B cell (primary cell): ENCODE results near the gene CHTF18. TPM values are rescaled to one million over a fixed set of nuclear protein-coding genes. Genes with fewer than 3 reads are reported as not detected.

ENCODE experiments used
- ATAC-seq: fragments of 200-7000 bp; cut with Tn5 transposase; one replicate; pipeline ENCODE4 v1.10.0; 2021; ENCODE audit warnings: low read depth, mild to moderate bottlenecking, moderate number of reproducible peaks, moderate library complexity
- CTCF ChIA-PET: fragments of 350-600 bp; sonication (Branson Sonifier 250); formaldehyde crosslinking; loops from one replicate; lab custom pipeline; 2021; ENCODE audit warnings: antibody characterized with exemption, inconsistent platforms; lab: Charles Lee
- POLR2A ChIA-PET: fragments of 350-600 bp; sonication (Branson Sonifier 250); formaldehyde crosslinking; loops from one replicate; lab custom pipeline; 2021; ENCODE audit warnings: antibody characterized with exemption; lab: Charles Lee
- DNase-seq: peaks from one replicate; pipeline ENCODE4 v3.0.0; 2013
- H2AFZ ChIP-seq: 2 replicates; pipeline ENCODE4 v1.6.1; 2012; ENCODE audit warnings: mild to moderate bottlenecking, low read depth, low read length; ENCODE audit not compliant: insufficient read depth, poor library complexity, severe bottlenecking
- H3K27ac ChIP-seq, 2 donors: 1 replicate in 1 of 2; 2 replicates in 1 of 2; pipeline ENCODE4 v1.5.1; 2012 to 2013; ENCODE audit warnings: low read length in 2 of 2, mild to moderate bottlenecking in 2 of 2, moderate library complexity in 1 of 2
- H3K27me3 ChIP-seq, 4 experiments: fragments of 200-600 bp in 1 of 4; sonication (generic) in 1 of 4; replicated peaks in 1 of 4; 1 replicate in 2 of 4; 2 replicates in 2 of 4; pipeline versions ENCODE4 v1.6.1 to v1.7.0; 2013 to 2016; ENCODE audit warnings: low read length in 3 of 4, mild to moderate bottlenecking in 2 of 4, mixed read lengths in 1 of 4, moderate library complexity in 1 of 4; ENCODE audit not compliant: insufficient read depth in 4 of 4, control insufficient read depth in 3 of 4; ENCODE audit errors: control extremely low read depth in 1 of 4
- H3K36me3 ChIP-seq, 2 experiments: replicated peaks in 1 of 2; 1 replicate in 1 of 2; 2 replicates in 1 of 2; pipeline versions ENCODE4 v1.6.1 to v1.7.1; 2013; ENCODE audit warnings: low read length in 1 of 2; ENCODE audit not compliant: insufficient read depth in 2 of 2, control insufficient read depth in 1 of 2; ENCODE audit errors: control extremely low read depth in 1 of 2, extremely low read depth in 1 of 2
- H3K4me1 ChIP-seq, 2 donors: fragments of 200-600 bp in 1 of 2; sonication (generic) in 1 of 2; 1 replicate in 1 of 2; 2 replicates in 1 of 2; pipeline versions ENCODE4 v1.5.1 to v1.6.1; 2013 to 2017; ENCODE audit warnings: low read length in 2 of 2; ENCODE audit not compliant: control insufficient read depth in 2 of 2, insufficient read depth in 2 of 2
- H3K4me2 ChIP-seq: replicated peaks from 2 replicates; pipeline ENCODE3; 2012; ENCODE audit warnings: mild to moderate bottlenecking, low read depth, low read length; ENCODE audit not compliant: poor library complexity, severe bottlenecking
- H3K4me3 ChIP-seq, 5 experiments: fragments of 200-600 bp in 1 of 5; sonication (generic) in 1 of 5; 1 replicate in 3 of 5; 2 replicates in 2 of 5; pipeline versions ENCODE4 v1.5.1 to v1.7.0; 2011 to 2016; ENCODE audit warnings: low read length in 4 of 5, mild to moderate bottlenecking in 4 of 5, low read depth in 2 of 5, control low read depth in 1 of 5, moderate library complexity in 1 of 5; ENCODE audit not compliant: insufficient read depth in 1 of 5; ENCODE audit errors: control extremely low read depth in 1 of 5, extremely low read depth in 1 of 5
- H3K79me2 ChIP-seq: fragments of 200-600 bp; sonication (generic); one replicate; pipeline ENCODE4 v1.6.0; 2016; ENCODE audit warnings: low read length; ENCODE audit not compliant: control insufficient read depth, insufficient read depth
- H3K9ac ChIP-seq: fragments of 200-600 bp; sonication (generic); 2 replicates; pipeline ENCODE4 v1.6.1; 2017; ENCODE audit warnings: mild to moderate bottlenecking, low read length, moderate library complexity
- H3K9me3 ChIP-seq, 3 donors: one replicate each; pipeline versions ENCODE4 v1.6.1 to v1.7.1; 2013; ENCODE audit warnings: low read length in 2 of 3; ENCODE audit not compliant: control insufficient read depth in 2 of 3, insufficient read depth in 1 of 3; ENCODE audit errors: control extremely low read depth in 1 of 3
- H4K20me1 ChIP-seq: 2 replicates; pipeline ENCODE4 v1.6.0; 2012; ENCODE audit warnings: mild to moderate bottlenecking, low read length; ENCODE audit not compliant: insufficient read depth, control insufficient read depth, poor library complexity, severe bottlenecking
- H3K27ac Mint-ChIP-seq: one replicate; pipeline ENCODE4 v1.8.0; 2021; ENCODE audit warnings: mixed read lengths
- H3K27me3 Mint-ChIP-seq: one replicate; pipeline ENCODE4 v1.8.0; 2021; ENCODE audit warnings: mixed read lengths
- H3K4me1 Mint-ChIP-seq: one replicate; pipeline ENCODE4 v1.8.0; 2021; ENCODE audit warnings: mixed read lengths
- H3K4me3 Mint-ChIP-seq: one replicate; pipeline ENCODE4 v1.8.0; 2021; ENCODE audit warnings: mixed read lengths
- H3K9me3 Mint-ChIP-seq: one replicate; pipeline ENCODE4 v1.8.0; 2022; ENCODE audit warnings: mixed read lengths; ENCODE audit not compliant: insufficient read depth
- CTCF ChIP-seq: fragments of 200-600 bp; IDR thresholded peaks from one replicate; pipeline ENCODE4 v1.8.0; 2022; ENCODE audit warnings: antibody characterized with exemption, mild to moderate bottlenecking
- EZH2 ChIP-seq: IDR thresholded peaks from 2 replicates; pipeline ENCODE4 v1.6.1; 2012; ENCODE audit warnings: borderline replicate concordance, low read depth, mild to moderate bottlenecking, moderate library complexity, low read length; ENCODE audit not compliant: insufficient read depth, poor library complexity, severe bottlenecking
- WGBS: methylation state at CpG from one replicate; pipeline ENCODE4 v1.1.5; 2013; ENCODE audit warnings: missing lambda C conversion rate; ENCODE audit not compliant: insufficient coverage; 5-methylcytosine and 5-hydroxymethylcytosine counted together
- intact Hi-C: fragments of 100-400 bp; cut with micrococcal nuclease; formaldehyde crosslinking; loops from one replicate; pipeline ENCODE4 v1.10.0; 2022
- polyA plus RNA-seq: library from polyadenylated mRNA; depleted of rRNA; stranded (reverse); fragments of >200 nt; gene quantifications from 2 replicates; pipeline ENCODE4 v1.2.3, GENCODE V29; 2012
- total RNA-seq, 2 donors: library from RNA; stranded (reverse); fragments of 120-200 nt in 1 of 2; gene quantifications; 1 replicate in 1 of 2; 2 replicates in 1 of 2; pipeline versions ENCODE4 v1.2.3 to v1.2.4, GENCODE V29; 2013 to 2022

CHTF18 gene
- total and polyA plus RNA-seq, 2 donors (not counting 1 experiment from before 2014, with no cell fraction given) = 72.3 to 76.1 TPM

- ChIA-PET POLR2A (no interaction called here), CTCF (no interaction called here)
- H3K9me3 Mint-ChIP-seq = no peaks in the 10 kb centered on the region
- no peak overlapping the region for H3K27ac Mint-ChIP-seq
- H3K9me3 ChIP-seq = peaks cover 0 to 10% (median 5%) of the 10 kb centered on the region in 3 donors
- no peak overlapping the region for H2AFZ ChIP-seq
- H3K4me1 ChIP-seq = no peaks in the 10 kb centered on the region
- no peak overlapping the region for H3K9ac ChIP-seq
- no peak overlapping the region for H3K27ac ChIP-seq
- H3K27me3 Mint-ChIP-seq = peaks cover 7% of the 10 kb centered on the region
- peaks cover 0 to 10% (median 0%) of the 10 kb centered on the region in 4 experiments for H3K27me3 ChIP-seq
- H3K79me2 ChIP-seq = no peaks in the 10 kb centered on the region
- H3K36me3 ChIP-seq = no peaks in the 10 kb centered on the region
- 17% methylated on average over 23 of the region's 24 CpGs for WGBS
- TF ChIP-seq CTCF (no peak), EZH2 (no peak)
- DNase-seq (no peak), ATAC-seq (no peak)
- H3K4me3 Mint-ChIP-seq = no peak overlapping the region
- intact Hi-C loops = no loop called here
- H3K4me1 Mint-ChIP-seq = no peaks in the 10 kb centered on the region
- no peak overlapping the region for H3K4me2 ChIP-seq
- H3K4me3 ChIP-seq = no peak overlapping the region
- no peaks in the 10 kb centered on the region for H4K20me1 ChIP-seq
These were observed 42.6 kb downstream of the CHTF18 start for GRCh38 chr16:830871-831570.

DNA sequence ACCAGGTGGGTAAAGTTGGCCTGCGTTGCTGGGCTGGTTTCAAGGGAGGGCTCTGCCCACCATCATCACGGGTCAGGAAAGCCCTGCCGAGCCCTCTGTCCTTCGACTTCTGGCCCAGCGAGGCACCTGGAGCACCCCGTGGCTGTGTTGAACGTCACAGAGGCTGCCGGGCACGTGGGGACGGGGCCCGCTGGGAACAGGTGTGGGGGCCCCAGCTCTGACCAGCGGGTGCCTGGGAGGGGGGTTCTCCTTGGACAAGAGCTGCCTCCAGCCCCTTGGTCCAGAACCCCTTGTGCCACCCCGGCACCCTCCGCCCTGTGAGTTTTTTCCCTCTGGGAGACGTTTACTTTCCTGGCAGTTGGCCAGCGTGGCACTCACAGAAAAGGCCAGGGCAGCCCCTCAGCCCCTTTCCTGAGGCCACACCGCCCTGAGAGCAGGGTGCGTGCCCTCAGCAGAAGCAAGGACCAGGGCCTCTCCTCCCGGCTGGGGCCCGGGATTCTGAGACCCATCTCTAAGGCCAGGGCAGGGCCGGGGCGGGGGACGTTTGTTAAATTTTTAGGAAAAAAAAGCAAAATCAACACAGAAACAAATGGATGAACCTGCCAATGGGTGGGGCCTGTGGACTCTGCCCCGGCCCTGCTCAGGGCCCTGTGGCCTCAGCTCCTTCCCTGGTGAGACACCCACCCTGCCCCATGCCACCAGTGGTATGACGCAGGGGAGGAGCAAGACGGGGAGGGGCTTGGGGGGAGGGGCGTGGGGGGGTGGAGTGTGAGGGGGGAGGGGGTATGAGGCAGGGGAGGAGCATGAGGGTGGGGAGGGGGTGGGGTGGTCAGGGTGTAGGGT lies 43.4 kb downstream of the CHTF18 start:
- DNase-seq (no peak), ATAC-seq (no peak)
- POLR2A ChIA-PET = no interaction called here
- H3K79me2 ChIP-seq = no peaks in the 10 kb centered on the region
- no peak overlapping the region for H3K4me3 ChIP-seq
- peaks cover 0 to 10% (median 0%) of the 10 kb centered on the region in 4 experiments for H3K27me3 ChIP-seq
- intact Hi-C loops = no loop called here
- H3K4me1 Mint-ChIP-seq = no peaks in the 10 kb centered on the region
- CTCF ChIA-PET = no interaction called here
- H3K36me3 ChIP-seq = no peaks in the 10 kb centered on the region
- H3K27ac ChIP-seq = no peak overlapping the region
- H3K4me2 ChIP-seq = no peak overlapping the region
- H2AFZ ChIP-seq = no peak overlapping the region
- no peak overlapping the region for H3K4me3 Mint-ChIP-seq
- H3K9me3 Mint-ChIP-seq = no peaks in the 10 kb centered on the region
- peaks cover 0 to 18% (median 13%) of the 10 kb centered on the region in 3 donors for H3K9me3 ChIP-seq
- WGBS = 72% methylated on average over 20 of the region's 27 CpGs
- TF ChIP-seq EZH2 (no peak), CTCF (no peak)
- H3K27ac Mint-ChIP-seq = no peak overlapping the region
- H3K4me1 ChIP-seq = no peaks in the 10 kb centered on the region
- no peaks in the 10 kb centered on the region for H4K20me1 ChIP-seq
- no peak overlapping the region for H3K9ac ChIP-seq
- peaks cover 6% of the 10 kb centered on the region for H3K27me3 Mint-ChIP-seq
